T-helper 1 cell (primary cell): ENCODE data around the gene RAB36.

ENCODE experiments used
- DNase-seq, 5 donors: peaks; one replicate each; pipeline ENCODE4 v3.0.0-alpha.2; 2012 to 2020

RAB36 gene

DNA sequence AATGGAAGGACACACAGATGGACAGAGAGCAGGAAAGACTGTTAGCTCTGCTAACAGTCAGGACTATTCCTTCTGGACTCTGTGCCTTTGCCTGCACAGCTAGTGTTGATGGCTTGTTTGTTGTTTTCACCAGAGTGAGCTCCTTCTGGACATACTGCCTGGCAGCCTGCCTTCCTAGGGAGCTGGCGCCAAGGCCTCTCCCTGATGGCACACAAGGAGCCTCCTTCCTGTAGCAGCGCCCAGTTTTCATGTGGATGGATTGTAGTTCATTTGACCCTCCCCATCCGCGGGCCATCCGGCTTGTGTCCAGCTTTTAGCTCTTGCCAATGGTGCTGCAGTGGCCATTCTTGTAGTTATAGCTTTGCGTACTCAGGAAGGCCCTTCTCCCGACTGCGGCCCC is 18.4 kb downstream of the RAB36 start:
- DNase-seq = no peak

DNA sequence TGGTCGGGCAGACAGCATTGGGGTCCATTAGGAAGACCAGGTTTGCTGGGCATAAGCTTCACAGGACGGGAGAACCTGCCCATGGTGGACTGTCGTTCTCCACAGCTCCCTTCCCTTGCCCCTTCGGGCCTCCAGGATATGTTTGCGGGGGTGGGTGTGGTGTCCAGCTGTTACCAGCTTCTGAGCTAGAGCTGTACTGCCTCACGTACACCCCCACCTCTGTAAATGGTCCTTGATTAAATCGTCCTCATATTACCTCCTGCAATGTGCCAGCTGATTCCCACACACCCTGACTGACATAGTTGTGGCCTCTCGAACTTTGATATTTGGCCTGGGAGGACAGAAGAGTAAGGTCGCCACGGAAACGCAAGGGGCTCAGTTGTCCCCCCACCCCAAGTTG is 18.8 kb downstream of the RAB36 start:
- no peak for DNase-seq

DNA sequence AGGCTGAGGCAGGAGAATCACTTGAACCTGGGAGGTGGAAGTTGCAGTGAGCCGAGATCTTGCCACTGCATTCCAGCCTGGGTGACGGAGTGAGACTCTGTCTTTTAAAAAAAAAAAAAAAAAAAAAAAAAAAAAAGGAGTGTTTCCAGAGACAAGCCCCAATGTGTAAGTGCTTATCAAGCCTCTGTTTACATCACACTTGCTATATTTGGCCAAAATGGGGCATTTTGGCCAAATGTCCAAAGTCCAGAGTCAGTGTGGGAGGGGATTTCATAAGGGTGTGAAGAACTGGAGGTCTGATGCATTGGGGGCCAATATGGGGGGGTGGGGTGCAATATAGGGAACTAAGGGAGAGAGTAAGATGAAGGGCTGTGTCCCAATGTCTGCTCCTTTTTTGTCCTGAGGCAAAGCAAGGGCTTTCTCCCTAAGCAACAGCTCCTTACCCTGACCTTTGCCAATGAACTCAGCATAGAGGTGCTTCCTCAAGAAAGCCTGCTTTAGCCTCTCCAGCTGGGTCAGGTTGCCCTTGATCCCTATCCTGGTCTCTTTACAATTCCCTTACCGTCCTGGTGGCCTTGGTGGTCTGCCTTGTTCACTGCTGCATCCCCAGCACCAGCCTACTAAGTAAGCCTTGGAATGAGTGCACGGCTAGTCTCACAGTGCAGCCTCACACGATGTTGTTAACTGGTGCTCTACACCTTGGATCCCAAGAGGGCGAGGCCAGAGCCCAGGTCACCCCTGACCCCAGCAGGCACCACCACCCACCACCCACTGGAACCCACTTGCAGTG is 21.0 kb downstream of the RAB36 start:
- no peak for DNase-seq

DNA sequence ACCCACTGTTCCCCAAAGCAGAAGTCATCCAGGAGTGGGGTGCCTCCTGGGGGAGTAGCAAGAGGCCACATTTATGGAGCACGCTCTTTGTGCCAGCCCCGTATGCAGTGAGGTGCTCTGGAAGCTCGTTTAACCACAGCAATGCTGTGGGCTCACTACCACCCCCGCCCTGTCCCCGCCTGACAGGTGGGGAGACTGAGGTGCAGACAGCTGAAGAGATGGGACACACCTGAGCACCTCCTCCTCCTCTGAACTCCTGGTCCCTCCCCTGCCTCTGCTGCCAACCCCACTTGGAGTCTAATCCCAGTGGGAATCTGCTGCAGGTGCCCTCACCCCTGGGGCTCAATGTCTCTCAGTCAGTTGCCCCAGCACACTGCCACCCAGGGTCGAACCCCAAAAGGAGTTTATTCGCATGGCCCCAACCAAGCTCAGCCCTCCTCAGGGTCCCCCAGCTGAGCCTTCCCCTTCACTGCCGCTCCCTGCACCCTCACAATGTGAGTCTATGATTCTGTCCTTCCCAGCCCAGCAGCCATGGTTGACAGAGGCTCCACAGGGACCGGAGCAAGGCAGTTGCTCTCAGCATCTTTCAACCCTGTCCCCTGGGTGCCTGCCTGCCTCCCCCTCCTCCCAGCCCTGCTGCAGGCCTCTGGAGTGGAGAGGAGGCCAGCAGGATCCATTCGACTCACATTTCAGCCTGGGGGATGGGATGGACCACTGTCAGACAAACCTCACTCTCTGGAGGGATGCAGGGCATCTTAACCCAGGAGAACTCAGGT is 21.8 kb downstream of the RAB36 start:
- no peak for DNase-seq

DNA sequence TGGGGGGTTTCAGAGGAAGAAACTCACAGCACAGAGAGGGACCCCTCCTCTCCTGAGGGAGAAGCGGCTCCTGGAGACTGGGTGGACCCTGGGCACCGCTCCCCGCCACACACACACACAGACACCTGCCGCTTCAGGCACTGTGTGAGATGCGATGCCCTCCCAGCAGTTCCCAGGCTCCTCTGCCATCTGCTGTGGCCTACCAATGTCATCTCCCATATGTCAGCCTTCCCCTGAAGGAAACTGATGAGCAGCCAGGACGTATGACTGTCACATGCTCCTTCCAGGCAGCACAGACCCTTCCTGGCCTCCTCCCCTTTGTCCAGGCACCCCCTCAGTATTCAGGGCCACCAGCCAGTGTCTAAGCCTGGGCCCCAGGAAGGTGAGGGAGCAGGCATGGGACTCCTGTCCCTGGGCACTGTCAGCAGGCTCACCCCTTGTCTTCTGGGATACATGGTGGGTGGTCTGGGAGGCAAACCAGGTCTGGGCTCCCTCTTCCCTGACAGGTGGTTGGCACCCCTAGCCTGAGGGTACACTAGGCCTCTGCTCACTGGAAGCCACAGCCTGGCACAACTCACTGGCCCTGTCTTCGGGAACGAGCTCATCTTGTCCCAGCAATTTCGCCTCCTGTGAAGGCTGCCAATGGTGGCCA is 23.2 kb downstream of the RAB36 start:
- DNase-seq = no peak

DNA sequence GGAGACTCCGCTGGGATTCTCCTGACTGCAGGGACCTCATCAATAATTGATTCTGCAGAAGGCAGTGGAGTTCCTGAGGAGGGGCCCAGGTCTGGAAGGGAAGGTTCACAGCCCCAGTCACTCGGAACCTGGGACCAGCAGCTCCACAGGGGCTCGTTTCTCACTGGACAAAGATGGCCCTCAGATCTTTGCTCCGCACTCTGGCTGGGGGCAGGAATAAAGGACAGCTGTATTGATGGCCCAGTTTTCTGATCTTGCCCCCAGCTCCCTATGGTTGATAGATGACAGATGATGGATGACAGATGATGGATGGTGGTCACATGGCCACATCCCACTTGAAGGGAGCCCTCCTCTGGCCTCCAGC is 23.7 kb downstream of the RAB36 start:
- no peak for DNase-seq

DNA sequence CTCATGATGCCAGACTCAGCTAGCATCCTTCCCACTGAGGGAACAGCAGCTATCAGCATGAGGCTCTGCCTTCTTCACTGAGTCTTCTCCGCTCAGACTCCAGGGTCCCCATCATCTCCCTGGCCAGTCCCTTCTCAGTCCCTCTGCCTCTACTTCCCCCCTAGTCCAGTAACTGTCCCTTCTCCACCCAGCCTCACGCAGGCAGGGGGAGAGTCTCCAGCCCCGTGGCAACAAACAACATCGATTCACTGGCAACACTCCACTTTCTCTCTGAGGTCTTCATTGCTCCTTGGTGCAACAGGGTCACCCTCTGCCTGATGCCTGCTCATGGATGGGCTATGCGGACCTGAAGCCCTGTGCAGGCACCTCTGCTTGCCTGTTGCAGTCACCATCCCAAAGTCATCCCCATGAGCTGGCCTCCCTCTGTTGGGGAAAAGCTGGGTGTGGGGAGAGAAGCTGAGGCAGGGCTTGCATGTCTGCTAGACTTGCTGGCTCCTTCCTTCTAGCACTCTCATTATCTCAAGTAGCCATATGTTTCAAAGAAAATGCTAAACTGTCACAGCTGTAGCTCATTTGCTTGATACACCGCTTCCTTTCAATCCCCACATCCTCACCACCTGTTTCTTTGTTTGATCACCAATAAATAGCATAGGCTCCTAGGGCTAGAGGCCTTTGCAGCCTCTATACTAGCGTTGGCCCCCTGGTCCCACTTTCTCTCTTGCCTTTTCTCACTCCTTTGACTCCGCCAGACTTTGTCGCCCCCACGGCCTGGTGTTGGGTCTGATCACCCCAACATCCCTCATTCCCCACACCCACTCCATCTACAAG is 30.8 kb downstream of the RAB36 start:
- DNase-seq = peak in 1 of 5 donors; percentile 46

DNA sequence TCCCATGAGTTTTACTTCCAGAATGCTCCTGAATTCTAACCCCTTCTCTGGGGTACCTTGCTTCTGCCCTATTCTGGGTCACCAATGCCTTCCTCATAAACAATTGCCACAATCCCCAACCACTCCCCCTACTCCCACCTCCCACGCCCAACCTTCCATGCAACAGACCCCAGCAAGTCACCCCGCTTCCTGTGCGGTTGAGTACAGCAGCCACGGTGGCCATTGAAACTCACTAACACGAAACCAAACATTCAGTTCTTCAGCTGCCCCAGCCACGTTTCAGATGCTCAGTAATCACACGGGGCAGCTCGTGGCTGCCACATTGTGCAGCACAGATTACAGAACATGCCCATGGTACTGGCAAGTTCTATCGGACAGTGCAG is 31.4 kb downstream of the RAB36 start:
- DNase-seq = no peak

DNA sequence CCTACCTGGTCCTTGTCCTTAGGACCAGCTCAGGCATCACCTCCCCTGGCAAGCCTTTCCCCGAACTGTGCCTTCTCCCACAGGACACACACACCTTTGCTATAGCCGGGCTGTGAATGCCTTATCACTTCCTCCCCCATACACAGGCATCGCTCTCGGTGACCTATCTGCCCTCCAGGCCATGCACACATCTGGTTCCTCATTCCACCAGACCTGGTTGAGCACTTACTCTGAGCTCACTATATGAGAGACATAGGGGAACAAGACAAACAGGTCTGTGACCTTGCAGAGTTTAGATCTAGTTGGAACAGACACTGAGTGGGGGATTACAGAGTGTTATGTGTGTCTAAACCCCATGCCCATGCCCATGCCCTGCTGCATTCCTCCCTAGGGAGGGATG is 31.9 kb downstream of the RAB36 start:
- DNase-seq = no peak

DNA sequence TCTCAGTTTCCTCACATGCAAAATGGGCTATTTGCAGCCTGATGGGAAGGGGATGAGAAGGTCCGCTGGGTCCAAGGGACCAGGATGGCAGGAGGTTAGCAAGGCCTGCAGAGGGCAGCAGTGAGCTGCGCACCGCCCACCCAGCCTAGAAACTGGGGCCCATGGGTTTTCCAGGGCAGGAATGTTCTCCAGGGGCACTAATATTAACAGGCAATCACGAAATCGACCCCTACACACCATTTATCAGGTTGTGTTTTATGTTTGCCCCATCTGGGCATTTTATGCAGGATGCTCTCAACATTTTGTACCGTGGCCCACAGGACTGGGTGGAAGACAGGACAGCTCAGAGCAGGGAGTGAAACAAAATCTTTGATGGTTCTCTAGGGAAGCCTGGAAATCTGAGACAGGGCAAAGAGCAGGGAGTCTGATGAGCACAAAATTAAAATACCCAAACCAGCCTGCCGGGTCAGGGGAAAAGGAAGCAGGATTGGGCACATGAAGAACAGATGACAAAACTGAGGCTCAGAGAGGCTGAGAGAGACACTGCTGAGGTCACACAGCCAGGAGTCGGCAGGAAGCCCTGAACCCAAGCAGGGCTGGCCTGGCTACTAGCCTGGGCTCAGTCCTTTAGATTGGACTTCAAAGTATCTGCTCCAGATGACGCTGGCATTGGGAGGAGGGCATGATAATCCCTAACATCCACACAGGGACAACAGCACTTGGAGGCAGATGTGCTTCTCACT is 33.4 kb downstream of the RAB36 start:
- DNase-seq = peak; percentile 33 to 56 (median 50)

DNA sequence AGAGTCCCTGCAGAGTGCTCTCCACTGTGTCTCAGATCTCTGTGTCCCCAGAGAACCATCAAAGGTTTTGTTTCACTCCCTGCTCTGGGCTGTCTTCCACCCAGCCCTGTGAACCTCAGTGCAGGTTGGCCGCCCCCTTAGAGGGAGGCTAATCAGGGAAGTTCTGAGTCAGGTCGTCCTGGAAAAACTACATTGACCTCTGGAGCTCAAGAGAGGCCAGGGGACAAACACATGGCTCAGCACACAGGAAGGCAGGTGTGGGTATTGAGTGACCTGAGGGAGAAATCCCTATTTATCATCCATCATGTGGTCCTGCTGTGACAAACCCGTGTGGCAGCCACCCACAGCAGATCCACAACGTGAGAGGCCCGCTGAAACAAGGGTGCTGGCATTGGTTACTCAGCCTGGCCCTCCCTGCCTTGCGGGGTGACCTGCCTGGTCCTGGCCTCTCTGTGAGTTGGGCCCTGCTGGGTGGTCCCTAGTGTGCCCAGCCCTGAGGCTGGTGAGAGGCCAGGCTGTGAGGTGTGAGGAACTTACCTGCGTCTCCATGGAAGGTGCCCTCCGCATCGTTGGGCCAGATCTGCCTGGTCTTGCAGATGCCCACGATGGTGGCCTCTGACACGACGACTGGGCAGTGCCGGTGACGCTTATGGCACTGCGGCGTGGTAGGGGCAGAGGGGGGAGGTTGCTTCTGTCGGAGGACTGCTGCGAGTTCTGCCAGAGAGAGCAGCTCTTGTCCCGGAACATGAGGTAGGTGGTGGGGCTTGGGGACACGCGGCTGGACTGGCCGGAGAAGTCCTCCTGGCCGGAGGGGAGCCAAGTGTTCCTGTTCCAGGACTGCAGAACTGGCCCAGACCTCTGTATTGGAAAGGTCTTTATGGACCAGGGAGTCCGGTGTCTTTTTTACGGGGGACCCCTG is 34.4 kb downstream of the RAB36 start:
- DNase-seq = no peak

DNA sequence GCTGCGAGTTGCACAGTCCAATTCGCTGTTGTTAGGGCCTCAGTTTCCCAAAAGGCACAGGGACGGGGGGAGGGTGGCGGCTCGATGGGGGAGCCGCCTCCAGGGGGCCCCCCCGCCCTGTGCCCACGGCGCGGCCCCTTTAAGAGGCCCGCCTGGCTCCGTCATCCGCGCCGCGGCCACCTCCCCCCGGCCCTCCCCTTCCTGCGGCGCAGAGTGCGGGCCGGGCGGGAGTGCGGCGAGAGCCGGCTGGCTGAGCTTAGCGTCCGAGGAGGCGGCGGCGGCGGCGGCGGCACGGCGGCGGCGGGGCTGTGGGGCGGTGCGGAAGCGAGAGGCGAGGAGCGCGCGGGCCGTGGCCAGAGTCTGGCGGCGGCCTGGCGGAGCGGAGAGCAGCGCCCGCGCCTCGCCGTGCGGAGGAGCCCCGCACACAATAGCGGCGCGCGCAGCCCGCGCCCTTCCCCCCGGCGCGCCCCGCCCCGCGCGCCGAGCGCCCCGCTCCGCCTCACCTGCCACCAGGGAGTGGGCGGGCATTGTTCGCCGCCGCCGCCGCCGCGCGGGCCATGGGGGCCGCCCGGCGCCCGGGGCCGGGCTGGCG is 35.1 kb downstream of the RAB36 start, which contains the start of gene BCR:
TSS of gene BCR (plus strand) at position 209 of the 592 bp plus-strand sequence. CDS start 452 bp downstream, outside the sequence.
- DNase-seq = peak; percentile 36 to 72 (median 54)

DNA sequence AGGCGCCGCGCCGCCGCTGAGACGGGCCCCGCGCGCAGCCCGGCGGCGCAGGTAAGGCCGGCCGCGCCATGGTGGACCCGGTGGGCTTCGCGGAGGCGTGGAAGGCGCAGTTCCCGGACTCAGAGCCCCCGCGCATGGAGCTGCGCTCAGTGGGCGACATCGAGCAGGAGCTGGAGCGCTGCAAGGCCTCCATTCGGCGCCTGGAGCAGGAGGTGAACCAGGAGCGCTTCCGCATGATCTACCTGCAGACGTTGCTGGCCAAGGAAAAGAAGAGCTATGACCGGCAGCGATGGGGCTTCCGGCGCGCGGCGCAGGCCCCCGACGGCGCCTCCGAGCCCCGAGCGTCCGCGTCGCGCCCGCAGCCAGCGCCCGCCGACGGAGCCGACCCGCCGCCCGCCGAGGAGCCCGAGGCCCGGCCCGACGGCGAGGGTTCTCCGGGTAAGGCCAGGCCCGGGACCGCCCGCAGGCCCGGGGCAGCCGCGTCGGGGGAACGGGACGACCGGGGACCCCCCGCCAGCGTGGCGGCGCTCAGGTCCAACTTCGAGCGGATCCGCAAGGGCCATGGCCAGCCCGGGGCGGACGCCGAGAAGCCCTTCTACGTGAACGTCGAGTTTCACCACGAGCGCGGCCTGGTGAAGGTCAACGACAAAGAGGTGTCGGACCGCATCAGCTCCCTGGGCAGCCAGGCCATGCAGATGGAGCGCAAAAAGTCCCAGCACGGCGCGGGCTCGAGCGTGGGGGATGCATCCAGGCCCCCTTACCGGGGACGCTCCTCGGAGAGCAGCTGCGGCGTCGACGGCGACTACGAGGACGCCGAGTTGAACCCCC is 35.8 kb downstream of the RAB36 start:
- peak in 2 of 5 donors; percentile 28 to 34 for DNase-seq

DNA sequence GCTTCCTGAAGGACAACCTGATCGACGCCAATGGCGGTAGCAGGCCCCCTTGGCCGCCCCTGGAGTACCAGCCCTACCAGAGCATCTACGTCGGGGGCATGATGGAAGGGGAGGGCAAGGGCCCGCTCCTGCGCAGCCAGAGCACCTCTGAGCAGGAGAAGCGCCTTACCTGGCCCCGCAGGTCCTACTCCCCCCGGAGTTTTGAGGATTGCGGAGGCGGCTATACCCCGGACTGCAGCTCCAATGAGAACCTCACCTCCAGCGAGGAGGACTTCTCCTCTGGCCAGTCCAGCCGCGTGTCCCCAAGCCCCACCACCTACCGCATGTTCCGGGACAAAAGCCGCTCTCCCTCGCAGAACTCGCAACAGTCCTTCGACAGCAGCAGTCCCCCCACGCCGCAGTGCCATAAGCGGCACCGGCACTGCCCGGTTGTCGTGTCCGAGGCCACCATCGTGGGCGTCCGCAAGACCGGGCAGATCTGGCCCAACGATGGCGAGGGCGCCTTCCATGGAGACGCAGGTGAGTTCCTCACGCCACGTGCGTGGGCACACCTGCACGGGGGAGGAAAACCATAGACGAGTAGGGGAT is 36.5 kb downstream of the RAB36 start:
- DNase-seq = no peak

DNA sequence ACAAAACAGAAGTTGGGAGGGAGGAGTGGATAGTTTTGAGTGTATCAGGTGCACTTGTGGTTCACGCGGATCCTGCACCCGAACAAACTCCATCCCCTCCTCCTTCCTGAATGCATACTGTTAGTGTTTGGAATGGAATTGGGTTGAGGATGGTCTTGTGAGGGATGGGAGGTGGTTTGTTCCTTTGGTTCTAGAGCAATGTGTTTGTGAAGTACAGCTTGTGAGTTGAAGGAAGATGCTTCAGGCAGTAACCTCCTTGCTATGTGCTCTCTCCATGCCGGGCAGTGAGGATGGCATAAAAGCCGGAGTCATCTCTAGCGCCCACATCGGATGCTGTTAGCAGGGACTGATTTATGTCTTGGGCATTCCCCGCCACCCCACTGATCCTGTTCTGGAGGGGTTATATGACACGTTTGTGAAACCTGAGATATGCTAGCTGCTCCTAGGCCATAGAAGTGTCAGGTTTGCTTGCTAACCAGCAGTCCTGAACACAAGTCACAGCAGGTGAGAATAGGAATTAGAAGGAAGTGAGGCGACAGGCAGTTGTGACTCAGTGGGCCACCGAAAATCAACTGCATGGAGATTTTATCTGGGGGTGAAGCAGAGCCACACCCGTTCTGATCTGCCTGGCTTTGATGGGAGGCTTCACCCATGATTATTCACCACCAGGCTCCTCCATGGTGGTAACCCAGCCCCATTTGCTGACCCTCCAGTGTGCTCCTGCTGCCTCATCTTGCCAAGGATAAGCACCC is 37.2 kb downstream of the RAB36 start:
- peak in 4 of 5 donors; percentile 29 to 59 (median 34) for DNase-seq

DNA sequence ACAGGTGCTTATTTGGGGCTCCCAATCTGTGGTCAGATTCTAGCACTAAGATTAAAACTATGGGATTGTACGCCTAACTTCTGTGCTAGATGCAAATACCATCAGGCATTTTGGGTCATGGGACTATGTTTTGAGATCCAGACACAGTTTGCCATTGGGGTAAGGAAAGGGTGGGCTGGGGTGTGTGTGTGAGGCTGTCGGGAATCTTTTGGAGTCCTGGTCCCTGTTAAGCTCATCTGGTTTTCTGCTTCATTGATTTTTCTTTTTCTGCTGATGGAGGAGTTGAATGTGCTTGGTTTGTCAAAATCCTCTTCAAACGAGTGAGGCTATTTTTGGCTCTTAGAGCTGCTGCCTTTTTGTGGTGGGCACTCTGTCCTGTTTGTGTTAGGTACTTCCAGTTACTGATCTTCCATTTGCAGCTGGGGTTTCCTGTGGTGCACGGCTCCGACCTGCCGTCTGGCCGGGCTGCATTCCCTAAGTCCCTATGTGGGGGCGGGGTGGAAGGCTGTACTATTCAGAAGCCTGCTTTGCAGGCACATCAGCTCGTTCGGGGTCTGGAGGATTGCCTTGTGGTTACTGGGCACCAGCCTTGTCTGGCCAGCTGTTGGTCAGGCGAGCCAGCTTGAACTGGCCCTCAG is 37.9 kb downstream of the RAB36 start:
- DNase-seq = no peak

DNA sequence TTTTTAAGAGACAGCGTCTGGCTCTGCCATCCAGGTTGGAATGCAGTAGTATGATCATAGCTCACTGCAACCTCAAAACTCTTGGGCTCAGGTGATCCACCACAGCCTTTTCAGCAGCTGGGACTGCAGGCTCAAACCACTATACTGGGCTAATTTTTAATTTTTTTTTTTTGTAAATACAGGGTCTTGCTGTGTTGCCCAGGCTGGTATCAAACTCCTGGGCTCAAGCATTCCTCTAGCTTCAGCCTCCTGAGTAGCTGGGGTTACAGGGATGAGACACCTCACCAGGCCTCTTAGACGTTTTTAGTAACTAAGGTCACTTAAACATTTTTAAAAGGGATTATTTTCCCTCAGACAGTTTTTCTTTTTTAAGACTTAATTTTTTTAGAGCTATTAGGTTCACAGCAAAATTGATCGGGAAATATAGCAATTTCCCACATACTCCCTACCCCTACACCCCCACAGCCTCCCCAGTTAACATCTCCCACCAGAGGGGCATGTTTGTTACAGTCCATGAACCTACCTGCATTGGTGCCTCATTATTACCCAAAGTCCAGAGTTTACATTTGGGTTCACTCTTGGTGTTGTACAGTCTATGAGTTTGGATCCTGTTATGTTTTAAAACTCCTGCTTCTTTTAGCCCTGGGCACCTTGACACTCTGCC is 39.0 kb downstream of the RAB36 start:
- DNase-seq = no peak
